Renal cortex interstitium (tissue), 11 donors: ENCODE results near the gene STT3B. TPM values are rescaled to one million over a fixed set of nuclear protein-coding genes. Genes with fewer than 3 reads are reported as not detected.
"Not testable (repeated sequence)": the region's sequence is repeated elsewhere in the genome, so short reads cannot be mapped to it uniquely, and the experiment has no call there.

Source experiments
- DNase-seq, 11 donors: peaks; one replicate each; pipeline ENCODE4 v3.0.0-alpha.2; 2013; ENCODE audit warnings: low read depth in 9 of 11, low spot score in 4 of 11; ENCODE audit errors: extremely low read depth in 1 of 11
- polyA plus RNA-seq, 3 donors: library from polyadenylated mRNA; unstranded; fragments of 120-200 nt; gene quantifications; one replicate each; pipeline ENCODE4 v1.2.1, GENCODE V29; 2013; ENCODE audit not compliant: insufficient read length in 3 of 3

Gene STT3B
- polyA plus RNA-seq, 3 donors, result 190 to 193 (median 191) TPM

GRCh38 chr3:31573036-31573779 lies 40.5 kb downstream of the STT3B start:
- no peak for DNase-seq

GRCh38 chr3:31575448-31575847 lies 42.7 kb downstream of the STT3B start:
- DNase-seq, result no peak

GRCh38 chr3:31576521-31576920 lies 43.8 kb downstream of the STT3B start:
- DNase-seq, result no peak

- DNase-seq, result no peak
Observed at GRCh38 chr3:31577232-31577631, 44.5 kb downstream of the STT3B start.

GRCh38 chr3:31579828-31580227 lies 47.1 kb downstream of the STT3B start:
- no peak for DNase-seq

GRCh38 chr3:31580645-31581044 lies 47.9 kb downstream of the STT3B start:
- DNase-seq, result no peak

- no peak for DNase-seq
Observed at GRCh38 chr3:31581660-31582059, 48.9 kb downstream of the STT3B start.

GRCh38 chr3:31589228-31589627 lies 56.5 kb downstream of the STT3B start:
- DNase-seq, result no peak

GRCh38 chr3:31590650-31591049 lies 57.9 kb downstream of the STT3B start:
- no peak for DNase-seq

GRCh38 chr3:31592764-31593163 lies 60.0 kb downstream of the STT3B start:
- no peak for DNase-seq

- DNase-seq, result no peak
Observed at GRCh38 chr3:31596176-31596575, 63.5 kb downstream of the STT3B start.

GRCh38 chr3:31600431-31600830 lies 67.7 kb downstream of the STT3B start:
- no peak for DNase-seq

GRCh38 chr3:31605333-31605732 lies 72.6 kb downstream of the STT3B start:
- not testable (repeated sequence) for DNase-seq

- no peak for DNase-seq
Observed at GRCh38 chr3:31606453-31606852, 73.7 kb downstream of the STT3B start.

- peak in 2 of 11 donors; percentile 2 to 7 for DNase-seq
Observed at GRCh38 chr3:31610700-31611275, 78.1 kb downstream of the STT3B start.

- DNase-seq, result no peak
Observed at GRCh38 chr3:31613177-31613576, 80.5 kb downstream of the STT3B start.

- DNase-seq, result no peak
Observed at GRCh38 chr3:31613654-31614053, 80.9 kb downstream of the STT3B start.

GRCh38 chr3:31614162-31614921 lies 81.6 kb downstream of the STT3B start:
- DNase-seq, result no peak

GRCh38 chr3:31615071-31615875 lies 82.5 kb downstream of the STT3B start:
- no peak for DNase-seq
